HEK293T (cell line): ENCODE measurements around the gene CAPN3.

Experiments
- ARNT ChIP-seq: fragments of 450-650 bp; IDR thresholded peaks from 2 replicates; pipeline ENCODE4 v1.6.1; 2017; ENCODE audit warnings: mild to moderate bottlenecking
- BHLHE40 ChIP-seq: fragments of 450-650 bp; IDR thresholded peaks from 2 replicates; pipeline ENCODE4 v1.6.1; 2016; ENCODE audit warnings: mild to moderate bottlenecking, moderate library complexity, borderline replicate concordance
- CTBP1 ChIP-seq: fragments of 450-650 bp; IDR thresholded peaks from 2 replicates; pipeline ENCODE4 v1.6.1; 2016; ENCODE audit warnings: borderline replicate concordance
- ELF4 ChIP-seq: fragments of 450-650 bp; IDR thresholded peaks from 2 replicates; pipeline ENCODE4 v1.6.1; 2017; ENCODE audit warnings: antibody characterized with exemption
- FOXA1 ChIP-seq: fragments of 450-650 bp; IDR thresholded peaks from 2 replicates; pipeline ENCODE4 v1.6.1; 2016; ENCODE audit warnings: mild to moderate bottlenecking
- FOXK2 ChIP-seq: fragments of 450-650 bp; IDR thresholded peaks from 2 replicates; pipeline ENCODE4 v1.6.1; 2016; ENCODE audit warnings: mild to moderate bottlenecking
- FOXM1 ChIP-seq: fragments of 450-650 bp; IDR thresholded peaks from 2 replicates; pipeline ENCODE4 v1.6.1; 2017; ENCODE audit warnings: mild to moderate bottlenecking, borderline replicate concordance
- L3MBTL2 ChIP-seq: fragments of 450-650 bp; conservative IDR thresholded peaks from 2 replicates; pipeline ENCODE4 v1.6.1; 2016; ENCODE audit warnings: mild to moderate bottlenecking
- LEF1 ChIP-seq: fragments of 450-650 bp; IDR thresholded peaks from 2 replicates; pipeline ENCODE4 v1.6.1; 2017; ENCODE audit warnings: mild to moderate bottlenecking, borderline replicate concordance
- NFRKB ChIP-seq: fragments of 450-650 bp; IDR thresholded peaks from 2 replicates; pipeline ENCODE4 v1.6.1; 2016; ENCODE audit warnings: mild to moderate bottlenecking, moderate library complexity
- SP1 ChIP-seq: fragments of 450-650 bp; IDR thresholded peaks from 2 replicates; pipeline ENCODE4 v1.6.1; 2017
- SUZ12 ChIP-seq: fragments of 450-650 bp; IDR thresholded peaks from 2 replicates; pipeline ENCODE4 v1.6.1; 2016; ENCODE audit warnings: mild to moderate bottlenecking
- TARDBP ChIP-seq: fragments of 450-650 bp; IDR thresholded peaks from 2 replicates; pipeline ENCODE4 v1.6.1; 2016

- no peak for TF ChIP-seq FOXM1
- no peak for TF ChIP-seq BHLHE40
- no peak for TF ChIP-seq CTBP1
- TF ChIP-seq FOXA1, result no peak
- no peak for TF ChIP-seq NFRKB
- no peak for TF ChIP-seq LEF1
- TF ChIP-seq FOXK2, result no peak
- TF ChIP-seq ARNT, result no peak
- no peak for TF ChIP-seq L3MBTL2
- no peak for TF ChIP-seq SUZ12
- no peak for TF ChIP-seq ELF4
- no peak for TF ChIP-seq SP1
- no peak for TF ChIP-seq TARDBP
These were observed 14.6 kb downstream of the CAPN3 start for GRCh38 chr15:42373936-42374335.
